Retinal pigment epithelial cell (primary cell): ENCODE results near the gene MTCL1.

ENCODE experiments used
- DNase-seq: peaks from one replicate; pipeline ENCODE4 v3.0.0-alpha.2; 2010; ENCODE audit warnings: low read depth
- H3K4me3 ChIP-seq: 2 replicates; pipeline ENCODE4 v1.5.1; 2011; ENCODE audit warnings: mild to moderate bottlenecking, low read length, control low read depth, moderate library complexity
- TF ChIP-seq, protein P1 (sequence below): conservative IDR thresholded peaks from 2 replicates; pipeline ENCODE4 v1.5.1; 2011; ENCODE audit warnings: low read depth, low read length, control low read depth, inconsistent platforms

Gene MTCL1

DNA sequence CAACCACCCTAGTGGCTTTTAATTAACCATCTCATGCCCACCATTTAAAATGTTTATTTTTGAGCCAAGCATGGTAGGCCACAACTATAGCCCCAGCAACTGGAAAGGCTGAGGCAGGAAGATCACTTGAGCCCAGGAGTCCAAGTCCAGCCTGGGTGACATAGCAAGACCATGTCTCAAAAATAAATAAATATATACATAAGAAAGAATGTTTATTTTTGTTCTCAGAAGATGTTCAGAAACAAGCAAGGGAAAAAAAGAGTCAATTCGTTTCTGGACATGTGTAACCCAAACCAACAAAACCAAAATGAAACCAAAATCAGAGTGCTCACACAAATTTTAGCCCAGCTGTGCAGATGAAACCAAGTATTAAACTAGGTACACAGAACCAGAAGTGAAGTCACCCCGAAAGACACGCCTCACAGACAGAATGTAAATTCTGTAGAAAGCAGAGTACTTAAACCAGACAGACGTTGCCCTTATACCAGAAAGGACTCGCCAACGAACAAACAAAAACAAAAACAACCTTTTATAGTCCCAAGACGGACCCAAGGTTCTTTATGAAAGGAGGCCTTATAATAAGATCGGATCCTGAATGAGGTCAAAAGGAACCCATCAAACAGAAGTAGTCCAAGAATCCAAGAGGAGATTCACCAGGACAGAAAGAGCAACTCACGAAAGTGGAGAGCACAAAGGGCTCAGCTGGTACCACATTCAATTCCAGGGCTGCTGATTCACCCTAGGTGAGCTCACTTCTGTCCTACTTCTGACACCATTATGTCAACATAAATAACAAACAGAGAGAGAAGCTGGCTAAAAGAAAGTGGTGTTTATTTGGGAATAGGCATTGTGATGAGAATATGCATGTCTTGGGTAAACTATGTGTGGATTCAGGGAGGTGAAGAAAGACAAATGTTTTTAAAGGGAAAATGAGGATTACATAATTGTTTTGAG lies 31.8 kb upstream of the MTCL1 start:
- no peak overlapping the region for H3K4me3 ChIP-seq
- TF ChIP-seq, protein P1, sequence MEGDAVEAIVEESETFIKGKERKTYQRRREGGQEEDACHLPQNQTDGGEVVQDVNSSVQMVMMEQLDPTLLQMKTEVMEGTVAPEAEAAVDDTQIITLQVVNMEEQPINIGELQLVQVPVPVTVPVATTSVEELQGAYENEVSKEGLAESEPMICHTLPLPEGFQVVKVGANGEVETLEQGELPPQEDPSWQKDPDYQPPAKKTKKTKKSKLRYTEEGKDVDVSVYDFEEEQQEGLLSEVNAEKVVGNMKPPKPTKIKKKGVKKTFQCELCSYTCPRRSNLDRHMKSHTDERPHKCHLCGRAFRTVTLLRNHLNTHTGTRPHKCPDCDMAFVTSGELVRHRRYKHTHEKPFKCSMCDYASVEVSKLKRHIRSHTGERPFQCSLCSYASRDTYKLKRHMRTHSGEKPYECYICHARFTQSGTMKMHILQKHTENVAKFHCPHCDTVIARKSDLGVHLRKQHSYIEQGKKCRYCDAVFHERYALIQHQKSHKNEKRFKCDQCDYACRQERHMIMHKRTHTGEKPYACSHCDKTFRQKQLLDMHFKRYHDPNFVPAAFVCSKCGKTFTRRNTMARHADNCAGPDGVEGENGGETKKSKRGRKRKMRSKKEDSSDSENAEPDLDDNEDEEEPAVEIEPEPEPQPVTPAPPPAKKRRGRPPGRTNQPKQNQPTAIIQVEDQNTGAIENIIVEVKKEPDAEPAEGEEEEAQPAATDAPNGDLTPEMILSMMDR, result no peak
- DNase-seq, result no peak

DNA sequence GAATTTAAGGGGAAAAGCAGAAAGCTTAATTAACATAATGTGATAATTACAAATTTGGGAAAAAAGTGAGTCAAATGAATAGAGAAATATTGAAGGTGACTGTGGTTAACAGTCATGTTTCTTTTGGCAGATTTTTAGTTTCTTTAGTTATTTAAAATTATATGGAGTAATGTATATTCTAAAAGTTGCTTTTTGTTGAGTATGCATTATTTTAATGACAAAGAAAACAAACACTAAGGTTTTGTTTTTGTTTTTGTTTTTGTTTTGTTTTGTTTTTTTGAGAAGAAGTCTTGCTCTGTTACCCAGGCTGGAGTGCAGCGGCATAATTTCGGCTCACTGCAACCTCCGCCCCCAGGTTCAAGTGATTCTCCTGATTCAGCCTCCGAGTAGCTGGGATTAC lies 30.3 kb upstream of the MTCL1 start:
- no peak overlapping the region for H3K4me3 ChIP-seq
- no peak for DNase-seq
- TF ChIP-seq, protein P1, result no peak

DNA sequence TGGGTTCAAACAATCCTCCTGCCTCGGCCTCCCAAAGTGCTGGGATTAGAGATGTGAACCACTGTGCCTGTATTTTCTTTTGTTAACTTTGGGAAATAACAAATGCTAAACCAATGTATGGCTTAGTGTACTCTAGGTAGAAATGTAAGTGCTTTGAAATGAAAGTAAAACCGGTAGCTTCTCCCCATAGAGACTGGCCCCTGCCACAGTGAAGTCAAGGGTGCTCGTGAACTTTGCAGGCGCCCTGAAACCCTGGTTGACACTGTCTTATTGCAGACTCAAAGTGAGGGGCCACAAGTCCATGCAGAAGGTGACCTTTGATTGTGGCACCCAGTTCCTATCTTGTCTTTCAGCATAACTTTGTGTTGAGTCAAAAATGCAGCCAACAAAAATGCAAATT lies 24.2 kb upstream of the MTCL1 start:
- TF ChIP-seq, protein P1, result no peak
- no peak for DNase-seq

DNA sequence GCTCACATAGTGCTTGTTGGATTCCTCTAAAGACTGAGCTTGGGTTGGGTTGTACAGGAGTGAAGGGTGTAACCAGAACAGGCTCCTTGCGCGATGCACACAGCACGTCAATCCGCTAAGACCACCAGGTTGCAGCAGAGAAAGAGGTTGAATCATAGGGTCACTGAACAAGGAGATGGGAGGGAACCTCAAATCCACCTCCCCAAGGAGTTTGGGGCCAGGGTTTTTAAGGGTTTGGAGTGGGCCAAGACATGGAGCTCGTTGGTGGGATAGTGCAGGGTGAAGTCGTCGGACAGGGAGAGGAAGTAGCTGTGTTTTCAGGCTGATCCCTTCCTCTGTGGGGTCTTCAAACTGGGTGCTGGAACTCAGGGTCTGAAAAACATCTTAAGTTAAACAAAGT lies 20.8 kb upstream of the MTCL1 start:
- DNase-seq, result no peak
- TF ChIP-seq, protein P1, result no peak
- no peak overlapping the region for H3K4me3 ChIP-seq

More for the DNA sequence above, 24.2 kb upstream of the MTCL1 start:
- H3K4me3 ChIP-seq, result no peak overlapping the region

DNA sequence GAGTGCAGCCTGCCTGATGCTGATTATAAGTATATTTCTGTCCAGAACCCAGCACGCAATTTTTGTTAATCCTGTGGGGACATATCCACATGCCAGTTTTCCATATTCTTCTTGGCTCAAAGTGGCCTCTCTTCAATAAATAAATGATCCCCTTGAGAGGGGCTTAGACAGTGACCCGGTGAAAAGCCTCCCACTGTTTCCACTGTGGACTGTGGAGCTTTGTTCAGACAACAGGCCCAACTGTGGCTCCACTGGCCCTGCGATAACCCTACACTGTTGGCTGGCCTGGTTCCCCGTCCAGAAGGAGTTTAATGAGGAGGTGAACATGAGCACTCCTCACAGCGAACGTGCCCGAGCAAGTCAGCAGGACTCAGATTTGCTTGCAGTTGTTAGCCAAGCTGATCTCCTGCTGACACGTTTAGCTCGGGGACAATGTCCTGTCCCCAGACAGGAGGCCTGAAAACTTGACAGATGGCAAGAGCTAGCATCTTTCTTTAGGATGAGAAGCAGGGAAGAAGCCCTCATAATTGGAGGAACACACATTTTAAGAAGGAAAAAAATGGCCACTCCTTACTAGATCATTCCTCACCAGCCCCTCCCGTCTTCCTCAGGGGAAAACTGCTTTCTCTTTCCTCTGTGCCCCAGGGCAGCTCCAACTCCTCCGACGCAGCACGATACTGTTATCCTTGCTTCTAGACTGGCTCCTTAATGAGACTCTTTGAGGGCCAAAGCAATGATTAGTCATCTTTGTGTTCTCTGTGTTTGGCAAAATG lies 20.0 kb upstream of the MTCL1 start:
- TF ChIP-seq, protein P1, result no peak
- DNase-seq, result no peak
- H3K4me3 ChIP-seq, result no peak overlapping the region

DNA sequence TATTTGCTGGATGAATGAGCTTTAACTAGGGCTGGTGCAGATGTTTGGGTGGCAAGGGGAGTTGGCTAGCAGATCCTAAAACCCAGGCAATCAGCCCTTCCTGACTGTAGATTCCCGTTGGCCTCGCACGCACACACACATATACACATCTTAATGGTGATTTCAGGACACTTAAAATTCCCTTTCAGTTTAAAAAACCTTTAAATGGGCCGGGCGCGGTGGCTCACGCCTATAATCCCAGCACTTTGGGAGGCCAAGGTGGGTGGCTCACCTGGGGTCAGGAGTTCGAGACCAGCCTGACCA lies 19.5 kb upstream of the MTCL1 start:
- TF ChIP-seq, protein P1, result no peak
- DNase-seq, result no peak
- H3K4me3 ChIP-seq, result no peak overlapping the region
